ENCODE results near the gene SEC23A.
"Not testable (repeated sequence)": the region's sequence is repeated elsewhere in the genome, so short reads cannot be mapped to it uniquely, and the experiment has no call there.

The SEC23A gene

DNA sequence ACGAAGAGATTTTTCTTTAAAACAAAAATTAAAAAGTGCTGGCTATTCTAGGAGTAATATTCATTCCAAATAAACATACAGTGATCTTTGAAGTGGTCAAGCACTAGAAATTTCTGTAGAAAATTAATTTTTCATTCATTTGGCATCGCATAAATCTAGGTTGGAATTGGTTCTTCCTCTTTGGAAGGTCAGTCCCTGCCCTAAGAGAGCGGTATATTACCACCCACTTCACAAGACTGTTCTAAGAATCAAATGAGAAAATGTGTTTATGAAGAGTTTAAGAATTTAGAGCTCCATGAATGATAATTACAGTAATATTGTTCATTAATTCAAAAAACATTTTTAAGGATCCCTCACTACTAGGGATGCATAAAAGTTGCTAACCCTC is 10.6 kb upstream of the SEC23A start:
- DNase-seq (ENCODE audit: insufficient read length, low spot score) (no peak), FAIRE-seq (no peak)
- TF ChIP-seq POU2F2 (IDR thresholded peaks at IDR 0.05; ENCODE audit: low read depth, low read length) (no peak), SPI1 (IDR thresholded peaks at IDR 0.05; ENCODE audit: low read depth, low read length) (no peak), TAF1 (IDR thresholded peaks at IDR 0.05; ENCODE audit: low read depth, low read length) (no peak), POLR2A (IDR thresholded peaks at IDR 0.05; ENCODE audit: low read depth, low read length) (no peak), POLR2AphosphoS5 (IDR thresholded peaks at IDR 0.05; ENCODE audit: low read depth, low read length) (no peak)

DNA sequence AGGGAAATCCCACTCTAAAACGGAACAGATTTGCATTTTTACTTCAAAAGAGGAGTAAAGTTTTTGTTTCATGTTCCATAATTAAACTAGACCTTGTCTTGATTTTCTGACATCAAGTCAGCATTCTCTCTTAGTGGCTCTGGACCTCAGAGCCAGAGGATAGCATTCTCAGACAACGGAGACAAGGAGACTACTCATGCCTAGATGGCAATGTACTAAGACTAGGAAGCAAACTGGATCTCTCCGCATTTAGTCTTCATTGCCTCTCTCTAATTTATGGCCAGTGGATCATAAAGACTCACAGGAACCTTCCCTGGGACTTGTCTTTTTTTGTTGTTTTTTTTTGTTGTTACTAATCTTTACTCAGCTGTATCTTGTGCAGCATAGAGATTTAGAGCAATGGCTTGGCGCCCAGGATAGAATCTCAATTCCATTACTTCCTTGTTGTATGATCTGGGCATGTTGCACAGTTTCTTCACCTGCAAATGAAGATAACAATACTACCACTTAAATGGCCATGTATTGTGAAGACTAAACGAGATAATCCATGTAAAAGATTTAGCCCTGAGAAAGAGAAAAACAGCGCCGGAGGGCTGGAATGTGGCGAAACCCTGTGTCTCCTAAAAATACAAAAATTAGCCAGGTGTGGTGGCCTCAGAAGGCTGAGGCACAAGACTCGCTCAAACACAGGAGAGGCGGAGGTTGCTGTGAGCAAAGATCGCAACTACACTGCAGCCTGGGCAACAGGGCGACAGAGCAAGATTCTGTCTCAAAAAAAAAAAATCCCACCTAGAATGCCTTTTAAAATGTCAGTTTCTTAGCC is 7.1 kb upstream of the SEC23A start:
- FAIRE-seq (no peak), DNase-seq (ENCODE audit: insufficient read length, low spot score) (no peak)
- TF ChIP-seq POLR2AphosphoS5 (IDR thresholded peaks at IDR 0.05; ENCODE audit: low read depth, low read length) (no peak), POU2F2 (IDR thresholded peaks at IDR 0.05; ENCODE audit: low read depth, low read length) (no peak), PAX5 (IDR thresholded peaks at IDR 0.05; ENCODE audit: insufficient read depth, low read length, severe bottlenecking) (no peak), TAF1 (IDR thresholded peaks at IDR 0.05; ENCODE audit: low read depth, low read length) (no peak), SPI1 (IDR thresholded peaks at IDR 0.05; ENCODE audit: low read depth, low read length) (no peak), POLR2A (IDR thresholded peaks at IDR 0.05; ENCODE audit: low read depth, low read length) (no peak)

DNA sequence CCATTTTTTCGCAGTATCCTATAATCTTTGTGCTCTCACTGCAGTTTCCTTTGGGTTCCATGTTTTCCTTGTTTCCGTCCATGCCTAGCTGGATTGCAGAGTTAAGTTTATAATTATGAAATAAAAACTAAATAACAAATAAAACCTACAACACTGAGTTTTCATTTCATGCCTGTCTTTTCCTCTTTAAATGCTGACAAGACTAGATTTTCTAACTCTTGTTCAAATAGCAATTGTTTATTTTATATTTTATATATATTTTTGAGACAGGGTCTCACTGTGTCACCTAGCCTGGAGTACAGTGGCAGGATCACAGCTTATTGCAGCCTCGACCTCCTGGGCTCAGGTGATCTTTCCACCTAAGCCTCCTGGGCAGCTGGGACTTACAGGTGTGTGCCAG is 5.8 kb upstream of the SEC23A start:
- TF ChIP-seq SPI1 (IDR thresholded peaks at IDR 0.05; ENCODE audit: low read depth, low read length) (no peak), POLR2A (IDR thresholded peaks at IDR 0.05; ENCODE audit: low read depth, low read length) (no peak), POU2F2 (IDR thresholded peaks at IDR 0.05; ENCODE audit: low read depth, low read length) (no peak), TAF1 (IDR thresholded peaks at IDR 0.05; ENCODE audit: low read depth, low read length) (no peak), PAX5 (IDR thresholded peaks at IDR 0.05; ENCODE audit: insufficient read depth, low read length, severe bottlenecking) (no peak), POLR2AphosphoS5 (IDR thresholded peaks at IDR 0.05; ENCODE audit: low read depth, low read length) (no peak)
- FAIRE-seq (no peak), DNase-seq (ENCODE audit: insufficient read length, low spot score) (no peak)

DNA sequence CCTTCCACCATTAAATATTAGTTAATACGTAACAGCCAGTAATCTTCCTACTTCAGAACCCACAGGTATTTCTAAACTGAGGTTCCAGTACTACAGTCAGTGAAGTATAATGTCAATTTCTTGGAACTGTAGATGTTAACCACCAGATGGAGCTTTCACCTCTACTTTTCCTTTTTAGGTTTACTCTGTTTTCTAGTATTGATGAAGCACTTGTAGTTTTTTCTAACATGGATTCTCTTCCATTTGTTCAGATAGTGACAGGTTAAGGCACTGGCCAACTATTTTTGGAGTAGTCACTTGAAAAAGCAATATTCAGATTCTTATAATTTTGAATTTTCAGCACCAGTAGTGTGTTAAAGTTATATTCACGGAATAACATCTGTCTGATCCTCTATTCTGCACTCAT is 4.6 kb upstream of the SEC23A start:
- TF ChIP-seq POLR2AphosphoS5 (IDR thresholded peaks at IDR 0.05; ENCODE audit: low read depth, low read length) (no peak), SPI1 (IDR thresholded peaks at IDR 0.05; ENCODE audit: low read depth, low read length) (no peak), TAF1 (IDR thresholded peaks at IDR 0.05; ENCODE audit: low read depth, low read length) (no peak), PAX5 (IDR thresholded peaks at IDR 0.05; ENCODE audit: insufficient read depth, low read length, severe bottlenecking) (no peak), POLR2A (IDR thresholded peaks at IDR 0.05; ENCODE audit: low read depth, low read length) (no peak)
- DNase-seq (ENCODE audit: insufficient read length, low spot score), result peak; percentile 21
- FAIRE-seq, result peak; percentile 16

DNA sequence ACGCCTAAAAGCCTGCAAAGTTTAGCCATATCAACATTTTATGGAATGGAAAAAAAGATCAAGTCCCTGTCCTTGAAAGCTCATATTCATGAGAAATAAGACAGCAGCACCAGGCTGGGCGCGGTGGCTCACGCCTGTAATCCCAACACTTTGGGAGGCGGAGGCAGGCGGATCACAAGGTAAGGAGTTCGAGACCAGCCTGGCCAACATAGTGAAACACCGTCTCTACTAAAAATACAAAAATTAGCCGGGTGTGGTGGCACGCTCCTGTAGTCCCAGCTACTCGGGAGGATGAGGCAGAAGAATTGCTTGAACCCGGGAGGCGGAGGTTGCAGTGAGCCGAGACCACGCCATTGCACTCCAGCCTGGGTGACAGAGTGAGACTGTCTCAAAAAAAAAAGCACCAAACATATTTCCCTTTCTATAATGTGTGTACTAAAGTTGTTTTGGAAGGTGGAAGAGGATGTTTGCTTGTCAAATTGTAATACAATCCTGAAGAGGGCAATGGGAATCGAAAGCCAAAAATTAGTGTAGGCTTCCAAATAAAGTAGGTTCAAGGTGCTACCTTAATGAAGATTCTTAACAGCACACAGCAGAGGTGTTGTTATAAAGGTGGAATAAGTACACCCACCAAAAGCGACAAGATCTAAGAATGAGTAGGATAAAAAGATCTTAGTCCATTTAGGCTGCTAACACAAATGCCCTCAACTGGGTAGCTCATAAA is 1.2 kb upstream of the SEC23A start:
- not testable (repeated sequence) for DNase-seq (ENCODE audit: insufficient read length, low spot score); FAIRE-seq

DNA sequence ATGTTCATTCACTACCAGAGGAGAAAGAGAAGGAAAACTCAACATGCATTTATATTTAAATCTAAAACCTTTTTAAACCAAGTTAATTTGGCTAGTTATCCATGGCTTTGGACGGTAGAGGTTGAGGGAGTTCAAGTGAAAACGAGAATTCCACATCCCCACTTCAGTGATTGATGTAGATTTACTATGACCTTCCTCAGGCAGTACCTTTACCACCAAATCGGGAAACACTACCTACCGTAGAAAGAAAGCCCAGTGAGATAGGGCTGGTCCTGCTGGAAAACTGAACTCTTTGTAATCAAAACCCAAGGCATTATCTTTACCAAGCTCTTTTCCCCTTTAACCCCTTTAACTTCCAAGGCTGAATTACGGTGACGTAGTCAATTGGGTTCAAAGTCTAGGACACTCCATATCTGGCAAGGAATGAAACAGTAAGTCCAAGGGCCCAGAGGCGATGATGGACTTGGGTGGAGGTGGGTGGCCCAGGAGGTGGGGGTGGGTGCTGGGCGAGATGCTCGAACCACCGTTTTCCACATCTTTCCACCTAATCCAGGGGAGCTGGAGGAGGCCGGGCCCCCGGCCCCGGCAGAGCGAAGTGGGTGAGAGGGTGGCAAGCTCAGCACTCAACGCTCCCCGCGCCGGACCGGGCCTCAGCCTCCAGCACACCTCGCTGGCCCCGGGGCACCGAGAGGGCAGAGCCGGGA is 618 bp downstream of the SEC23A start:
- FAIRE-seq (peak; percentile 54), DNase-seq (ENCODE audit: insufficient read length, low spot score) (peak; percentile 13)
- TF ChIP-seq POU2F2 (IDR thresholded peaks at IDR 0.05; ENCODE audit: low read depth, low read length) (no peak), PAX5 (IDR thresholded peaks at IDR 0.05; ENCODE audit: insufficient read depth, low read length, severe bottlenecking) (no peak), POLR2AphosphoS5 (IDR thresholded peaks at IDR 0.05; ENCODE audit: low read depth, low read length) (no peak), SPI1 (IDR thresholded peaks at IDR 0.05; ENCODE audit: low read depth, low read length) (no peak), TAF1 (IDR thresholded peaks at IDR 0.05; ENCODE audit: low read depth, low read length) (no peak), POLR2A (IDR thresholded peaks at IDR 0.05; ENCODE audit: low read depth, low read length) (no peak)

DNA sequence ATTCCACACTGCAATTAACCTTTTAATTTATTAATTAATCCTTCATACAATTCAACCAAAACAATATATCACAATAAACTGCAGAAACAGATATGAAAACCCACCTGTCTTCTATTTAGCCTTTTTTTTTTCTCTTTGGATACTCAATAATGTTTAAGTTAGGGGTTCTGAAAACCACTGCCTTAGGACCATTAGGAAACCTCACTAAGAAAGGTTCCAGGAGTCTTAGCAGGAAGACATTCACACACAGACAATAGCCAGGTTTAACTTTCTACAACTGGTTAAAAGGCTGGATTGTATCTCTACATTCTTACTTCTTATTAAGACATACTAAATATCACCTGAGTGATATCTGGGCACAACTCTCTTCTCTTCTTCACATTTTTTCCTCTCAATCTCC is 3.3 kb downstream of the SEC23A start:
- no peak for TF ChIP-seq POU2F2 (IDR thresholded peaks at IDR 0.05; ENCODE audit: low read depth, low read length)
- TF ChIP-seq TAF1 (IDR thresholded peaks at IDR 0.05; ENCODE audit: low read depth, low read length), result no peak
- TF ChIP-seq POLR2AphosphoS5 (IDR thresholded peaks at IDR 0.05; ENCODE audit: low read depth, low read length), result no peak
- TF ChIP-seq PAX5 (IDR thresholded peaks at IDR 0.05; ENCODE audit: insufficient read depth, low read length, severe bottlenecking), result no peak
- no peak for TF ChIP-seq SPI1 (IDR thresholded peaks at IDR 0.05; ENCODE audit: low read depth, low read length)
- no peak for TF ChIP-seq POLR2A (IDR thresholded peaks at IDR 0.05; ENCODE audit: low read depth, low read length)
- no peak for FAIRE-seq
- no peak for DNase-seq (ENCODE audit: insufficient read length, low spot score)

DNA sequence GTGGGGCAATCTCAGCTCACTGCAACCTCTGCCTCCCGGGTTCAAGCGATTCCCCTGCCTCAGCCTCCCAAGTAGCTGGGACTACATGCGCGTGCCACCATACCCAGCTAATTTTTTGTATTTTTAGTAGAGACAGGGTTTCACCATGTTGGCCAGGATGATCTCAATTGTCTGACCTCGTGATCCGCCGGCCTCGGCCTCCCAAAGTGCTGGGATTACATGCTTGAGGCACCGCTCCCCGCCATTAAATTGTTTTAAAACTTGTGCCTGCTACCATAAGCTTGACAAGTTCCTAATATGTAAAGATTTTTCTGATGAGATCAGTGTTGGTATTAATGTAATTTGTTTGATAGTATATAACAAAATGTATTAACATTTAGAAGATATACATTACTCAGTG is 3.8 kb downstream of the SEC23A start:
- DNase-seq (ENCODE audit: insufficient read length, low spot score); FAIRE-seq: not testable (repeated sequence)

DNA sequence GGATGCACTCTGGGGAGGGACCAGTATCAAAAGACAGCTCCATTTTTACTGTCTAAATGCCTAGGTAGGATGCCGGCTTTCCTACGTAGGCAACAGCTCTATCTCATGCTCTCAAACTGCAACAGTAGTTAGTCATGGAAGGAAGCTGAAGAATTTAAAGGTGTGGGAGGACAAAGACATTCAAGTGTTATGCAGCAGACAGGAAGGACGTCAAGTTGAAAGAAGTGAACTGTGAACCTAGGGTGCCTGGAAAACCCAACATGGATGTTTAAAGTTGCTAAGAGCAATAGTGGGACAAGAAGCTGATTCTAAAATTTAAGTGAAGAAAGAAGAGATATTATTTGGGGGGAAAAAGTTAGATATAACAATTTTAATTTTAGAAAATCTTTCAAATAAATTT is 5.9 kb downstream of the SEC23A start:
- FAIRE-seq (peak; percentile 38), DNase-seq (ENCODE audit: insufficient read length, low spot score) (no peak)
- TF ChIP-seq POU2F2 (IDR thresholded peaks at IDR 0.05; ENCODE audit: low read depth, low read length) (no peak), POLR2AphosphoS5 (IDR thresholded peaks at IDR 0.05; ENCODE audit: low read depth, low read length) (no peak), POLR2A (IDR thresholded peaks at IDR 0.05; ENCODE audit: low read depth, low read length) (no peak), PAX5 (IDR thresholded peaks at IDR 0.05; ENCODE audit: insufficient read depth, low read length, severe bottlenecking) (no peak), SPI1 (IDR thresholded peaks at IDR 0.05; ENCODE audit: low read depth, low read length) (no peak), TAF1 (IDR thresholded peaks at IDR 0.05; ENCODE audit: low read depth, low read length) (no peak)

Measured in GM12891 (cell line).